Endothelial cell of umbilical vein (primary cell): ENCODE results near the gene ADAM23. TPM values are rescaled to one million over a fixed set of nuclear protein-coding genes. Genes with fewer than 3 reads are reported as not detected.

ENCODE experiments used
- BruUV-seq: library from RNA; stranded (reverse); fragments of 400-500 nt; replicated peaks from 2 replicates; lab custom pipeline; 2021; lab: Mats Ljungman, UMichigan
- CTCF ChIA-PET: fragments of 300-600, 350-600 bp; sonication (Branson Sonifier 250); formaldehyde crosslinking; loops from one replicate; lab custom pipeline; 2021; ENCODE audit warnings: antibody characterized with exemption, inconsistent platforms; lab: Charles Lee
- POLR2A ChIA-PET: fragments of 300-600, 350-600 bp; sonication (Branson Sonifier 250); formaldehyde crosslinking; loops from one replicate; lab custom pipeline; 2021; ENCODE audit warnings: antibody characterized with exemption, inconsistent platforms; lab: Charles Lee
- DNase-seq: peaks from one replicate; pipeline ENCODE4 v3.0.0-alpha.2; 2011; ENCODE audit warnings: low read depth, low spot score
- FAIRE-seq: peaks from 2 replicates; lab custom pipeline; 2011; peaks lifted over from hg19 to GRCh38; lab: Jason Lieb, UNC
- H2AFZ ChIP-seq: 2 replicates; pipeline ENCODE4 v1.6.0; 2012; ENCODE audit warnings: low read depth, low read length, control low read depth, inconsistent platforms
- H3K27ac ChIP-seq: 2 replicates; pipeline ENCODE4 v1.5.1; 2011; ENCODE audit warnings: low read depth, mild to moderate bottlenecking, control low read depth, low read length, moderate library complexity; ENCODE audit not compliant: insufficient read depth
- H3K27me3 ChIP-seq, 2 experiments: 2 replicates each; pipeline versions ENCODE4 v1.6.0 to v1.6.1; 2011; ENCODE audit warnings: low read length in 2 of 2, mixed read lengths in 1 of 2; ENCODE audit not compliant: control insufficient read depth in 2 of 2, insufficient read depth in 2 of 2
- H3K36me3 ChIP-seq, 2 experiments: 2 replicates in 1 of 2; 3 replicates in 1 of 2; pipeline ENCODE4 v1.5.1; 2011; ENCODE audit warnings: low read length in 2 of 2, mild to moderate bottlenecking in 1 of 2, moderate library complexity in 1 of 2; ENCODE audit not compliant: control insufficient read depth in 2 of 2, insufficient read depth in 2 of 2; ENCODE audit errors: extremely low read depth in 1 of 2
- H3K4me1 ChIP-seq: 3 replicates; pipeline ENCODE4 v1.5.1; 2011; ENCODE audit warnings: mild to moderate bottlenecking, low read length; ENCODE audit not compliant: control insufficient read depth, insufficient read depth; ENCODE audit errors: extremely low read depth
- H3K4me2 ChIP-seq: 2 replicates; pipeline ENCODE4 v1.6.1; 2011; ENCODE audit warnings: low read length, control low read depth, mixed read lengths; ENCODE audit not compliant: insufficient read depth
- H3K4me3 ChIP-seq, 3 experiments: fragments of 200-600 bp in 1 of 3; sonication (generic), shearing (Covaris generic) in 1 of 3; replicated peaks in 1 of 3; 2 replicates each; pipeline ENCODE4 v1.5.1; 2011 to 2016; ENCODE audit warnings: control low read depth in 3 of 3, low read length in 3 of 3, mild to moderate bottlenecking in 2 of 3, inconsistent platforms in 1 of 3, low read depth in 1 of 3, moderate library complexity in 1 of 3; ENCODE audit not compliant: insufficient read depth in 1 of 3
- H3K79me2 ChIP-seq: 2 replicates; pipeline ENCODE4 v1.6.0; 2012; ENCODE audit warnings: low read length, inconsistent platforms; ENCODE audit not compliant: control insufficient read depth, insufficient read depth
- H3K9ac ChIP-seq: replicated peaks from 2 replicates; pipeline ENCODE3; 2011; ENCODE audit warnings: low read length, control low read depth; ENCODE audit not compliant: insufficient read depth; ENCODE audit errors: extremely low read depth
- H3K9me1 ChIP-seq: replicated peaks from 3 replicates; pipeline ENCODE4 v1.6.0; 2011; ENCODE audit warnings: mild to moderate bottlenecking, low read length; ENCODE audit not compliant: control insufficient read depth, insufficient read depth; ENCODE audit errors: extremely low read depth
- H3K9me3 ChIP-seq: replicated peaks from 2 replicates; pipeline ENCODE4 v1.5.1; 2012; ENCODE audit warnings: low read length, inconsistent platforms; ENCODE audit not compliant: control insufficient read depth, insufficient read depth
- H4K20me1 ChIP-seq: replicated peaks from 2 replicates; pipeline ENCODE3; 2011; ENCODE audit warnings: mild to moderate bottlenecking, low read length; ENCODE audit not compliant: control insufficient read depth, insufficient read depth; ENCODE audit errors: extremely low read depth
- EZH2 ChIP-seq: IDR thresholded peaks from 2 replicates; pipeline ENCODE4 v1.6.1; 2012; ENCODE audit warnings: borderline replicate concordance, low read depth, mild to moderate bottlenecking, moderate library complexity, low read length, inconsistent platforms; ENCODE audit not compliant: severe bottlenecking
- FOS ChIP-seq: IDR thresholded peaks from 2 replicates; pipeline ENCODE4 v1.6.1; 2011; ENCODE audit warnings: mild to moderate bottlenecking, low read length, moderate library complexity, borderline replicate concordance; ENCODE audit not compliant: insufficient read depth
- GATA2 ChIP-seq: IDR thresholded peaks from 2 replicates; pipeline ENCODE4 v1.7.0; 2011; ENCODE audit warnings: low read depth, mild to moderate bottlenecking, moderate library complexity, mixed read lengths, low read length; ENCODE audit not compliant: insufficient read length, insufficient read depth
- JUN ChIP-seq: IDR thresholded peaks from 2 replicates; pipeline ENCODE4 v1.6.1; 2011; ENCODE audit warnings: borderline replicate concordance, low read depth; ENCODE audit not compliant: insufficient read length, insufficient read depth
- MYC ChIP-seq: IDR thresholded peaks from one replicate; pipeline ENCODE4 v1.6.1; 2011; ENCODE audit warnings: mild to moderate bottlenecking, low read depth, low read length
- POLR2A ChIP-seq: IDR thresholded peaks from 2 replicates; pipeline ENCODE4 v1.6.1; 2012; ENCODE audit warnings: low read depth, mild to moderate bottlenecking, control low read depth, low read length
- POLR2AphosphoS5 ChIP-seq: IDR thresholded peaks from 2 replicates; pipeline ENCODE4 v1.6.1; 2012; ENCODE audit warnings: low read depth, mild to moderate bottlenecking, control low read depth, low read length, moderate library complexity; ENCODE audit not compliant: insufficient read depth
- dilution Hi-C: fragments of 300-500 bp; cut with MboI; formaldehyde crosslinking; loops from one replicate; pipeline ENCODE4 v1.15.0; 2019; ENCODE audit warnings: low sequenced_read_pairs; ENCODE audit not compliant: extremely low pct_ligation_motif_present
- intact Hi-C: fragments of 100-400 bp; cut with micrococcal nuclease; formaldehyde crosslinking; loops from one replicate; pipeline ENCODE4 v1.10.0; 2022
- polyA plus RNA-seq, 4 experiments: library from polyadenylated mRNA; depleted of rRNA in 3 of 4; stranded (reverse) in 3 of 4; unstranded in 1 of 4; fragments of >200 nt; gene quantifications; 2 replicates each; pipeline versions ENCODE4 v1.2.1 to v1.2.3, GENCODE V29; 2011 to 2012; ENCODE audit warnings: missing spikeins in 1 of 4
- total RNA-seq: library from RNA; stranded (reverse); gene quantifications from 2 replicates; pipeline ENCODE4 v1.2.3, GENCODE V29; 2021
- TF ChIP-seq, protein P1 (sequence below), 2 donors: IDR thresholded peaks; 1 replicate in 1 of 2; 2 replicates in 1 of 2; pipeline ENCODE4 v1.5.1; 2011; ENCODE audit warnings: low read length in 2 of 2, mild to moderate bottlenecking in 2 of 2, moderate library complexity in 2 of 2, control low read depth in 1 of 2, inconsistent platforms in 1 of 2, low read depth in 1 of 2; ENCODE audit not compliant: insufficient read depth in 1 of 2; ENCODE audit errors: extremely low read depth in 1 of 2
- TF ChIP-seq, protein P2 (sequence below): IDR thresholded peaks from 2 replicates; pipeline ENCODE4 v1.6.1; 2011; ENCODE audit not compliant: insufficient read depth, insufficient read length

Gene ADAM23
- total and polyA plus RNA-seq, 2 donors (not counting 3 experiments of a cell fraction or from before 2014, with no cell fraction given): 20.6 to 38.5 TPM

DNA sequence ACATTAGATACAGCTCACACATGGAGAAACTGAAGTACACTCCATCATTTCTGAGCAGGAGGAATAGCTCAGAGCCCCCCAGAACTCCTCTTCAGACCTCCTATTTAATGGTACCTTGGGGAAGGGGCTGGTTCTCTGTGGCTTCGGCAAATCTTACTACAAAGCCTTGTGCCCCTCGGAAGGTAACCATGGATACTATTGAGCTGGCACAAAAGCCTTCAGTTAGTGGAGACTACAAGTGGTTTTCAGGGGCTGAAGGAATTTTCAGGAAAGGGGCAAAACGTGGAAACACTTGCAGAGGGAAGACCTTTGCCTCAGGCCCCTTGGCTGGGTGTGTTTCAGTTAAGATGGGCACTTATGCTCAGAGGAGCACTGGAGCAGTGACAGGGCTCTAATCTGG is 197.9 kb downstream of the ADAM23 start:
- Histone ChIP-seq H3K79me2 (no peaks in the 10 kb centered on the region), H3K36me3 (no peaks in the 10 kb centered on the region), H3K9me1 (no peaks in the 10 kb centered on the region), H3K4me1 (no peaks in the 10 kb centered on the region), H4K20me1 (no peaks in the 10 kb centered on the region), H3K9ac (no peak overlapping the region), H3K9me3 (no peaks in the 10 kb centered on the region), H3K27ac (no peak overlapping the region), H3K27me3 (peaks cover 13 to 14% of the 10 kb centered on the region in 2 experiments), H2AFZ (no peak overlapping the region), H3K4me2 (no peak overlapping the region), H3K4me3 (no peak overlapping the region)
- intact Hi-C loops: no loop called here
- no TSS peak for BruUV-seq
- CTCF ChIA-PET: interaction anchor here (0.6 kb wide), 1 partner anchor 548 kb away, joined by 3 read pairs; no protein-coding TSS in a partner anchor
- TF ChIP-seq JUN (no peak), FOS (no peak), POLR2A (no peak), MYC (no peak), GATA2 (no peak), POLR2AphosphoS5 (no peak), EZH2 (no peak)
- TF ChIP-seq, protein P1, sequence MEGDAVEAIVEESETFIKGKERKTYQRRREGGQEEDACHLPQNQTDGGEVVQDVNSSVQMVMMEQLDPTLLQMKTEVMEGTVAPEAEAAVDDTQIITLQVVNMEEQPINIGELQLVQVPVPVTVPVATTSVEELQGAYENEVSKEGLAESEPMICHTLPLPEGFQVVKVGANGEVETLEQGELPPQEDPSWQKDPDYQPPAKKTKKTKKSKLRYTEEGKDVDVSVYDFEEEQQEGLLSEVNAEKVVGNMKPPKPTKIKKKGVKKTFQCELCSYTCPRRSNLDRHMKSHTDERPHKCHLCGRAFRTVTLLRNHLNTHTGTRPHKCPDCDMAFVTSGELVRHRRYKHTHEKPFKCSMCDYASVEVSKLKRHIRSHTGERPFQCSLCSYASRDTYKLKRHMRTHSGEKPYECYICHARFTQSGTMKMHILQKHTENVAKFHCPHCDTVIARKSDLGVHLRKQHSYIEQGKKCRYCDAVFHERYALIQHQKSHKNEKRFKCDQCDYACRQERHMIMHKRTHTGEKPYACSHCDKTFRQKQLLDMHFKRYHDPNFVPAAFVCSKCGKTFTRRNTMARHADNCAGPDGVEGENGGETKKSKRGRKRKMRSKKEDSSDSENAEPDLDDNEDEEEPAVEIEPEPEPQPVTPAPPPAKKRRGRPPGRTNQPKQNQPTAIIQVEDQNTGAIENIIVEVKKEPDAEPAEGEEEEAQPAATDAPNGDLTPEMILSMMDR (IDR thresholded peaks at IDR 0.05; ENCODE audit: extremely low read depth in 1 of 2, insufficient read depth in 1 of 2, low read depth in 1 of 2, low read length in 2 of 2): no peak
- TF ChIP-seq, protein P2, sequence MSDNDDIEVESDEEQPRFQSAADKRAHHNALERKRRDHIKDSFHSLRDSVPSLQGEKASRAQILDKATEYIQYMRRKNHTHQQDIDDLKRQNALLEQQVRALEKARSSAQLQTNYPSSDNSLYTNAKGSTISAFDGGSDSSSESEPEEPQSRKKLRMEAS: no peak
- FAIRE-seq (no peak), DNase-seq (no peak)
- dilution Hi-C loops: no loop called here
- POLR2A ChIA-PET: no interaction called here
